ENCODE data around the gene SLC6A6.

- TF ChIP-seq, protein P1, sequence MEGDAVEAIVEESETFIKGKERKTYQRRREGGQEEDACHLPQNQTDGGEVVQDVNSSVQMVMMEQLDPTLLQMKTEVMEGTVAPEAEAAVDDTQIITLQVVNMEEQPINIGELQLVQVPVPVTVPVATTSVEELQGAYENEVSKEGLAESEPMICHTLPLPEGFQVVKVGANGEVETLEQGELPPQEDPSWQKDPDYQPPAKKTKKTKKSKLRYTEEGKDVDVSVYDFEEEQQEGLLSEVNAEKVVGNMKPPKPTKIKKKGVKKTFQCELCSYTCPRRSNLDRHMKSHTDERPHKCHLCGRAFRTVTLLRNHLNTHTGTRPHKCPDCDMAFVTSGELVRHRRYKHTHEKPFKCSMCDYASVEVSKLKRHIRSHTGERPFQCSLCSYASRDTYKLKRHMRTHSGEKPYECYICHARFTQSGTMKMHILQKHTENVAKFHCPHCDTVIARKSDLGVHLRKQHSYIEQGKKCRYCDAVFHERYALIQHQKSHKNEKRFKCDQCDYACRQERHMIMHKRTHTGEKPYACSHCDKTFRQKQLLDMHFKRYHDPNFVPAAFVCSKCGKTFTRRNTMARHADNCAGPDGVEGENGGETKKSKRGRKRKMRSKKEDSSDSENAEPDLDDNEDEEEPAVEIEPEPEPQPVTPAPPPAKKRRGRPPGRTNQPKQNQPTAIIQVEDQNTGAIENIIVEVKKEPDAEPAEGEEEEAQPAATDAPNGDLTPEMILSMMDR (IDR thresholded peaks at IDR 0.05 in 8 of 11, conservative IDR thresholded peaks at IDR 0.05 in 3 of 11) = no peak
- TF ChIP-seq POLR2AphosphoS5 (IDR thresholded peaks at IDR 0.05) (peak in 2 of 3 donors; percentile 21 to 40), POLR2A (IDR thresholded peaks at IDR 0.05) (no peak)
Measured at GRCh38 chr3:14492948-14493881, 90.8 kb downstream of the SLC6A6 start.

Data from spleen (tissue), 7 donors.